ENCODE measurements around the gene PTPN14.
A peak's percentile ranks its signal among the peaks of the same experiment; 100 is the strongest.

Gene PTPN14

GRCh38 chr1:214453109-214453722, 98.2 kb downstream of the PTPN14 start:
- no peak for DNase-seq (ENCODE audit: low spot score)

DNA sequence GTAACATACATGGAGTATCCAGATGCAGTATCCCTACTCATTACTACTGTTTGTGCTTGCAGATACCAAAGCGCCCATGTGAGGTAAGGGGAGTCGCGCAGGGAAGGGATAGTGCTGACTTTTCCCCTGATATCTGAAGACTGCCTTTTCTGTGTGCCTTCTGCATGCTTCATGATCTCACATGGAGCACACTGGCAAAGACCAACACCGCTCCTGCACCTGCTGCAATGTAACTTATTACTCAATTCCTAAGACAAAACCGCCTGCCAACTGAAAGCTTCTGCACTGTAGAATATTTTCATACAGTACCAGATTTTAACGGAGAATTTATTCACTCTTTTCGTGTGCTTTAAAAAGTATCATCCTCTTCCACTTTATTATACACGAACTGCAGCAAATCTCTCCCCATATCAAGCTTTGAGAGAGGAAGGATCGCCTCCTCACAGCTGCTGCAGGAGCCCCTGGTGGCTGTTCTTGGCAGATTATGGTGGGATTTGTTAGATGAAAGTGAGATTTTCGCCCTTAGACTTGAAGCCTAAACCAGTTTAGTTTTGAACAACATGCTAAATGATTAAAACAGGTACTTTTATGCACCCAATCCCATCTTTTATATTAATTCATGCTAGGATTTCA, 99.1 kb downstream of the PTPN14 start:
- no peak for DNase-seq (ENCODE audit: low spot score)

GRCh38 chr1:214451596-214451995, 99.8 kb downstream of the PTPN14 start:
- DNase-seq (ENCODE audit: low spot score) = no peak

- DNase-seq (ENCODE audit: low spot score) = no peak
Measured at GRCh38 chr1:214449371-214449770, 102.0 kb downstream of the PTPN14 start.

- no peak for DNase-seq (ENCODE audit: low spot score)
Measured at GRCh38 chr1:214448536-214448935, 102.9 kb downstream of the PTPN14 start.

DNA sequence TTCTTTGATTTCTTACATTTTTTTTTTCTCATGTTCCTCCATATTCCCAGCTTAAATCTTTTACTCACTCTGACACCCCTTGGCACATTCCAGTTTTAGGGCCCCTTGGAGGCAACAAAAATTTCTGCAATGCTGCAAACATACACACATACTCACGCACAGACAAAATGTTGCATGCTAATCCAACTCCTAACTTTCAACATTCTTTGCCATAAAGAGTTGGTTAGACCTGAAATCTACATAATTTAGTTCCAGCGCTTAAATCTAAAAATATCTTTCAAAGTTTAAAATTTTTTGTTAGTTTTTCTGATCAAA, 103.9 kb downstream of the PTPN14 start:
- DNase-seq (ENCODE audit: low spot score) = no peak

DNA sequence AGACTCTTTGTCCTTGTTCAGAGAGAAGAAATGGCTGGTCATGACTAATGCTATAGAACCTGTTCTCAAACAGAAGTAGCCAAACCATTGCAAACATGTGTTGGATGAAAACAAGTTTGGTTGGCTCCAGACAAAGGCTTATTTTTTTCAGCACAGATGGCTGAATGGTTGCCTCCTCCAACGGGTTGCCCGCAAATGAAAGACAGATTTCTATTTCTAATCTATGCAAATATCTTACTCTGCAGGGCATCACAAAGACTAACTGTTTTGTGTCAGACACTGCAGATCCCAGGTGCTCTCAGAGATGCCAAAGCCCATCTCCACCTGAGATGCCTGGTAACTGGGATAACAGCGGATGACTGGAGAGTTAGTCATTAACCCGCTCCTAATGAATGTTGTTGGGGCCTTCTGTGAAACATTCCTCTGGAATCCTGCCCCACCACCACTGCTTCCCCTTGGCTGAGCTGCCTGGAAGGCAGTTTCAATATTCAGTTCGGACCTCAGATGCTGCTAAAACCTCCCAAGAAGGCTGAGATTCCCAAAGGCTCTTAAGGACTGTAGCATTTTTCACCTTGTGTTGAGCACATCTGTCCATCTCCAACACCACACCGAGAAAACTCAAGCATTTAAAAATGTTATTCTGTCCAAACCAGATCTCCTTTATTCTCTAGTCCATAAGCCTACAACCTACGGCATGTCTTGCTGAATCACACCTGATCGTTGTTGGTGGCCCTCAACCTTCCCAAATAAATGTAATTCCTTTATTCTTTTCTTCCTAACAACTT, 104.4 kb downstream of the PTPN14 start:
- DNase-seq (ENCODE audit: low spot score) = peak; percentile 55

- DNase-seq (ENCODE audit: low spot score) = no peak
Measured at GRCh38 chr1:214445831-214446614, 105.4 kb downstream of the PTPN14 start.

- DNase-seq (ENCODE audit: low spot score) = no peak
Measured at GRCh38 chr1:214445199-214445598, 106.2 kb downstream of the PTPN14 start.

GRCh38 chr1:214444182-214444939, 107.0 kb downstream of the PTPN14 start:
- no peak for DNase-seq (ENCODE audit: low spot score)

DNA sequence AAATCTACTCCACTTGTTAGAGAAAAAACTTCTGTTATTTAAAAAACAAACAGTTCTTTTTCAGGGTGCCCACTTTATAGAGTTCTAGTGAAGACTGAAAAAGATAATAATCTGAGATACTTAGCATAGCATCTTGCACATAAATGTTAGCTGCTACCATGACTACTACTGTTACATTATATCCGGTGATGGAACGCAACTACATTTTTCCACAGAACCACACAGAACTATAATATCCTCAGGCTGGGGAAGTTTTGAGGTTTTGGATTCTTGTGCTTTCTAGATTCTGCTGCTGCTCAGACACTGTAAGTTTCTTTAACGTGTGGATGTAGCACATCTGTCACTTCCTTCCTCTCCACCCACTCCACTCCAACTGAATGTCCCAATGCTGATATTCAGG, 110.3 kb downstream of the PTPN14 start:
- DNase-seq (ENCODE audit: low spot score) = no peak

GRCh38 chr1:214440219-214440965, 111.0 kb downstream of the PTPN14 start:
- no peak for DNase-seq (ENCODE audit: low spot score)

DNA sequence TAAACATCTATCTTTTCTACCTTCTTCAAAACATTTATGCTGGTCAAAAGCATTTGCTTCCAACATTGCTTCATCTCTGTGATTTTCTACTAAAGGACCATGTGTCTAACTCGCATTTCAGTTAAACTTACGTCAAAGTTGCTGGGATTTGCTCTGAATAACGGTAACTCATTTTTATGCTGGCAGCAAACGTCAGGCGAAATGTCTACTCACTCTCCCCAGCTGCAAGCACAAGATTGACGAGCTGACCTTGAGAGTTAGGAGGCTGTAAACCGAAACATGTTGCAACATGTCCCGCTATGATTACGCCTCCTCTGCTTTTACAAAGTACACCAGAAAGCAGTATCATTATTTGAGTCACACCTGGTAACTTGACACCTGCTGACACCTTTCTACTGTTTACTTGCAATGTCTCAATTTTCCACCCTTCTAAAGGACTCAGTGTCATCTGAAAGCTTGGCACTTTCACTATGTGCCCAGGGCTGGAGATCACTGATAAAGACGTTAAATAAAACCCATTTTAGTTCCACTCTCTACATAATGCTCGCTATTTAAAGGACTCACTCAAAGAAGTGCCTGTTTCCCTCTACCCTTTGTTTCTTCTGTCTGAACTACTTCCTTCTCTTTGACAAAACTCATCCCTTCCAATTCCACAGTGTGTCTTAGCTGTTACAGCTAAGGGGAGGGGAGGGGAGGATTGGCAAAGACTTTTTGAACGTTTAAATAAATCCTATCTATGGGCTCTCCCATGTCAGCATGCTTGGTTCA, 111.9 kb downstream of the PTPN14 start:
- no peak for DNase-seq (ENCODE audit: low spot score)

DNA sequence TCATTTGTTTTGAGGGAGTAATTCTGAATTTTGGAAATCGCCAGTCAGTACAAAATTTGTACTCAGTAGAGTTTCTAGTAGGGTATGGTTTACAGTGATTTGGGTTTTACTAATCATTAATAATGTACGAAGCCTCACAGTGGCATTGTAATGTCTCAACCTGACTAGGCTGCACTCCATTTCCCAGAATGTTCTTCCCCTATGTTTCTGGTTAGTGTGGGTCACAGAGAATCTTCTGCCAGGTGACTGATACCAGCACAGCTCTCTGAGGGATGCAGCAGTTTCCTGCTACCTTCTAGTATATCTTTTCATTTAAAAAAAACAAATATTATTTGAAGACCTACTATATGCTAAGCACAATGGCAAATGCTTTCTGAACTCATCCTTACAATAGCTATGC, 112.9 kb downstream of the PTPN14 start:
- no peak for DNase-seq (ENCODE audit: low spot score)

GRCh38 chr1:214438075-214438474, 113.3 kb downstream of the PTPN14 start:
- no peak for DNase-seq (ENCODE audit: low spot score)

- DNase-seq (ENCODE audit: low spot score) = no peak
Measured at GRCh38 chr1:214435867-214436266, 115.5 kb downstream of the PTPN14 start.

GRCh38 chr1:214432245-214432644, 119.2 kb downstream of the PTPN14 start:
- DNase-seq (ENCODE audit: low spot score) = no peak

DNA sequence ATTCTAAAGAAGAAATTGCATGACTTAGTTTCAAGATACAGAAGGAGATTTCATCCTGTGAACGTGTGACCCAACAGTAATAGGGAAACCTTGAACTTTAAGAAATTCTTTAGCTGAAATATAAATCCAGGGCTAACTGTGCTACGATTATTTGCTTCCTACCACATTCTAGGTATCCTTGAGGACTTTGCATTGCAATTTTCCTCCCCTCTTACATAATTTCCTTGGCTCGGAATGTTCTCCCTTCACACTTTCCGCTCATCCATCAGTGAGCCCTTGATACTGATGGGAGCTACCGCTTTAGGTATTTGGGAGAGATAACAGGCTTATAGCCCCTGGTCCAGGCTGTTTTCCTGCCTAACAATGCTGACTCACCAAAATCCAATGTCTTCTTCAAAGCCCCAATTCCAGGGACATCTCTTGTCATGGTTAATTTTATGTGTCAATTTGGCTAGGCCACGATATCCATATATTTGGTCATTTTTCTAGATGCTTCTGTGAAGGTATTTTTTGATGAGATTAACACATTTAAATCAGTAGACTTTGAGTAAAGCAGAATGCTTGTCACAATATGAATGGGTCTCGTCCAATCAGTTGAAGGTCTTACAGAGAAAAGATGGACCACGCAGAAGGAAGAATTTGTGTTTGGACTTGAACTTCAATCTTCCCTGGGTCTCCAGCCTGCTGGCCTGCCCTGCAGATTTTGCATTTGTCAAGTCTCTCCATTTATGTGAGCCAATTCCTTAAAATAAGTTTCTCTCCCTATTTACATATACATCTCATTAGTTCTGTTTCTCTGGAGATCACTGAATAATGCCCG, 121.2 kb downstream of the PTPN14 start:
- no peak for DNase-seq (ENCODE audit: low spot score)

GRCh38 chr1:214427871-214428277, 123.5 kb downstream of the PTPN14 start:
- DNase-seq (ENCODE audit: low spot score) = no peak

GRCh38 chr1:214426426-214426812, 125.0 kb downstream of the PTPN14 start:
- no peak for DNase-seq (ENCODE audit: low spot score)

All from Ammon's horn (tissue), 1 donor.